ENCODE results near the gene FOXG1. TPM values are rescaled to one million over a fixed set of nuclear protein-coding genes. Genes with fewer than 3 reads are reported as not detected.
A peak's percentile ranks its signal among the peaks of the same experiment; 100 is the strongest.

Gene FOXG1
- total RNA-seq, 1 donor from 2014 or later = not detected

DNA sequence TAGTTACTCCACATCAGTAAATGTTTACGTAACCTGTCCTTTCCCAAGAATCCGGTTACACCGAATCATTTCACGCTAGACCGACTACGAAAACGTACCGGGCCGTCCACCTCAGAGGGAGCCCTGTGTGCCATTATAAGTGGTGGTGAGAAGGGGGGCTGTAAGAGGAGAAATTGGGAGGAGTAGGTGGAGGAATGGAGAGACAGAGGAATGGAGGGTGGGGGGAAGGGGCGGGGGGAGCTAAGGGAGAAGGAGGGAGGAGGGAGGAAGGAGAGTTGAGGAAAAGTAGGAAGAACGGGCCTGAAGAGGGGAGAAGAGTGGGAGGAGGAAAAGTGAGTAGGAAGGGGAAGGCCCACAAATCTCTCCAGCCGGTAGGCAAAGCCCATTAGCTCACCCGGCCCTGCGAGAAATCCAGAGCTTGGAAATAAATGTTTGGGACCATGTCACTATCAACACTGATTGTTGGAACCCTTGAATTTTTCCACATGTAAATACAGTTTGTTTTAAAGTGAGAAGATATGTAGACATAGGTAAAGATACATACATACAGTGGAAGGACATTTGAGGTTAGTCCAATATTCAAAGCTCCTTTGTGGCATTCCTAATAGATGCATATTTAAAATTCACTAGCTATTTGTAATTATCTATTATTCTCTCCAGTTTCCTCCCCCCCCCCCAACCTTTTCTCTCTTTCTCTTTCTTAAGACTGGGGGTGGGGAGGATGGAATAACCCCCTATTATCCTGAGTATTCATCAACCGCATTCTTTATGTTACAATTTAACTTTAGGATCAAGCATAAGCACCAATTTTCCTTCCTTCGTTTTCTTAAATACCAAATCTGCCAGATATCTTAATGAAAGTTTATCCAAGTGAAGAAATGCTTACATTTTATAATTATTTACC lies 2.1 kb upstream of the FOXG1 start:
- H3K9me3 Mint-ChIP-seq (ENCODE audit: unreplicated experiment) = peaks cover 26% of the 10 kb centered on the region
- no peaks in the 10 kb centered on the region for H3K4me1 Mint-ChIP-seq (ENCODE audit: low read depth, unreplicated experiment)
- no peaks in the 10 kb centered on the region for H3K36me3 Mint-ChIP-seq (ENCODE audit: unreplicated experiment)
- no peak overlapping the region for H3K4me3 Mint-ChIP-seq (ENCODE audit: unreplicated experiment)
- TF ChIP-seq, protein P1, sequence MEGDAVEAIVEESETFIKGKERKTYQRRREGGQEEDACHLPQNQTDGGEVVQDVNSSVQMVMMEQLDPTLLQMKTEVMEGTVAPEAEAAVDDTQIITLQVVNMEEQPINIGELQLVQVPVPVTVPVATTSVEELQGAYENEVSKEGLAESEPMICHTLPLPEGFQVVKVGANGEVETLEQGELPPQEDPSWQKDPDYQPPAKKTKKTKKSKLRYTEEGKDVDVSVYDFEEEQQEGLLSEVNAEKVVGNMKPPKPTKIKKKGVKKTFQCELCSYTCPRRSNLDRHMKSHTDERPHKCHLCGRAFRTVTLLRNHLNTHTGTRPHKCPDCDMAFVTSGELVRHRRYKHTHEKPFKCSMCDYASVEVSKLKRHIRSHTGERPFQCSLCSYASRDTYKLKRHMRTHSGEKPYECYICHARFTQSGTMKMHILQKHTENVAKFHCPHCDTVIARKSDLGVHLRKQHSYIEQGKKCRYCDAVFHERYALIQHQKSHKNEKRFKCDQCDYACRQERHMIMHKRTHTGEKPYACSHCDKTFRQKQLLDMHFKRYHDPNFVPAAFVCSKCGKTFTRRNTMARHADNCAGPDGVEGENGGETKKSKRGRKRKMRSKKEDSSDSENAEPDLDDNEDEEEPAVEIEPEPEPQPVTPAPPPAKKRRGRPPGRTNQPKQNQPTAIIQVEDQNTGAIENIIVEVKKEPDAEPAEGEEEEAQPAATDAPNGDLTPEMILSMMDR (IDR thresholded peaks at IDR 0.05; ENCODE audit: partially characterized antibody, unreplicated experiment) = no peak
- H3K27ac Mint-ChIP-seq (ENCODE audit: unreplicated experiment) = no peak overlapping the region
- peaks cover 62% of the 10 kb centered on the region for H3K27me3 Mint-ChIP-seq (ENCODE audit: unreplicated experiment)
- no peak for DNase-seq

DNA sequence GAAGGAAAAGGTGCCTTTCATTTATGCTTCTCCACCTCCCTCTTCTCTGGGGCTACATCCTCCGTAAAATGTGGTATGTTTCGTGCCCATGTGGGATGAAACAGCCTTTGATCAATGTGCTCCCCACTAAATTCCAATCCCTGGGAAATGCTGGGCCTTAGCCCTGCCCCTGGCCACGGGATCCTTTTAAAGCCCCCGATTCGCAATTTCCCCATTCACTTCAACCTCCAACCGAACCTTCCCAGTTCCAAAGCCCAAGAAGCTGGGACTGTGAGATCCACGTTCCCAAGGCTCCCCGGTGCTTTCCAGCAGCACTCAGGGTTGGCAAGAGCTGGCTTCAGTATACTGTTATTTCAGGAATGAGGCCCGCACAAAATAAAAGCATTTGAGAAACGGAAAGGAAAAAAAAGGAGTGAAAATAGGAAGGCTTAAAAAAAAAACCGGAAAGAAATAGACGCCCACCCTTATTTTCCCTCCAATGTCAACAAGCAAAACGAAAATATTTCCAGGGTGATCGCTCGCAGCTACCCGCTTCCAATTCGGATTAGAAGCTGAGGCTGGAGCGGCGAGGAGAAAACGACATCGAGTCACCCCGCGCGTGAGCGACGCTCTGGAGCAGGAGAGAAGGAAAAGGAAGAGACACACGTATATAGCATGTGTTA lies 1.3 kb upstream of the FOXG1 start:
- peaks cover 24% of the 10 kb centered on the region for H3K9me3 Mint-ChIP-seq (ENCODE audit: unreplicated experiment)
- no peaks in the 10 kb centered on the region for H3K36me3 Mint-ChIP-seq (ENCODE audit: unreplicated experiment)
- H3K27me3 Mint-ChIP-seq (ENCODE audit: unreplicated experiment) = peaks cover 54% of the 10 kb centered on the region
- no peaks in the 10 kb centered on the region for H3K4me1 Mint-ChIP-seq (ENCODE audit: low read depth, unreplicated experiment)
- H3K27ac Mint-ChIP-seq (ENCODE audit: unreplicated experiment) = no peak overlapping the region
- TF ChIP-seq, protein P1 (IDR thresholded peaks at IDR 0.05; ENCODE audit: partially characterized antibody, unreplicated experiment) = no peak
- no peak for DNase-seq
- peak overlapping the region; percentile 34 for H3K4me3 Mint-ChIP-seq (ENCODE audit: unreplicated experiment)

DNA sequence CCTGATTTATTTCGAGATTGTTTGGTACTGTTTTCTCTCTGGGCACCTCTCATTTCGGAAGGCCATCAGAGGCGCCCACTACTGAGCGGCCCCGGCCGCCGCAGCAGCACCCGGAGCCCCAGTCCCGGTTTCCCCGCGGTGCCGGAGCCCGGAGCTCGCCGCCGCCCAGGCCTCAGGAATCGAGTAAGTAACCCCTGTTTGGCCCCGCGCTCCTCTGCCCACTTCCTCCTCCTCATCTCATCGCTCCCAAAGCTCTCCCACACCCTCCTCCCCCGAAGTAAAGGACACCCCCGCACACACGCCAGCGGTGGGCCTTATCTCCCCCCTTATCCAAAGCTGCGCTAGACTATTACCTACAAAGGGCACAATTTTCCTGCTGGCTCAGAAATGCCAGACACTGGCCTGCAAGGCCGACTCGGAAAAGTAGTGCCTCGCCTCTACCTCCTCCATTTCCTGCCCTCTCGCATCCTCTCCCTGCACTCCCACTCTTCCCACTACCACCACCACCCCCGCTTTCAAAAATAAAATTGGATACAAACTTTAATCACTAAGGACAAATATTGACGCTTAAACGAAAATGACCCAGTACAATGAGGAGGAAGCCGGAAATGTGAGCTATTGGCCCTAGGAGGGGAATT lies 637 bp upstream of the FOXG1 start:
- Mint-ChIP-seq H3K4me3 (ENCODE audit: unreplicated experiment) (peak overlapping the region; percentile 92), H3K36me3 (ENCODE audit: unreplicated experiment) (no peaks in the 10 kb centered on the region), H3K27ac (ENCODE audit: unreplicated experiment) (peak overlapping the region; percentile 48), H3K4me1 (ENCODE audit: low read depth, unreplicated experiment) (no peaks in the 10 kb centered on the region), H3K9me3 (ENCODE audit: unreplicated experiment) (peaks cover 26% of the 10 kb centered on the region), H3K27me3 (ENCODE audit: unreplicated experiment) (peaks cover 53% of the 10 kb centered on the region)
- TF ChIP-seq, protein P1 (IDR thresholded peaks at IDR 0.05; ENCODE audit: partially characterized antibody, unreplicated experiment) = no peak
- DNase-seq = peak; percentile 51

DNA sequence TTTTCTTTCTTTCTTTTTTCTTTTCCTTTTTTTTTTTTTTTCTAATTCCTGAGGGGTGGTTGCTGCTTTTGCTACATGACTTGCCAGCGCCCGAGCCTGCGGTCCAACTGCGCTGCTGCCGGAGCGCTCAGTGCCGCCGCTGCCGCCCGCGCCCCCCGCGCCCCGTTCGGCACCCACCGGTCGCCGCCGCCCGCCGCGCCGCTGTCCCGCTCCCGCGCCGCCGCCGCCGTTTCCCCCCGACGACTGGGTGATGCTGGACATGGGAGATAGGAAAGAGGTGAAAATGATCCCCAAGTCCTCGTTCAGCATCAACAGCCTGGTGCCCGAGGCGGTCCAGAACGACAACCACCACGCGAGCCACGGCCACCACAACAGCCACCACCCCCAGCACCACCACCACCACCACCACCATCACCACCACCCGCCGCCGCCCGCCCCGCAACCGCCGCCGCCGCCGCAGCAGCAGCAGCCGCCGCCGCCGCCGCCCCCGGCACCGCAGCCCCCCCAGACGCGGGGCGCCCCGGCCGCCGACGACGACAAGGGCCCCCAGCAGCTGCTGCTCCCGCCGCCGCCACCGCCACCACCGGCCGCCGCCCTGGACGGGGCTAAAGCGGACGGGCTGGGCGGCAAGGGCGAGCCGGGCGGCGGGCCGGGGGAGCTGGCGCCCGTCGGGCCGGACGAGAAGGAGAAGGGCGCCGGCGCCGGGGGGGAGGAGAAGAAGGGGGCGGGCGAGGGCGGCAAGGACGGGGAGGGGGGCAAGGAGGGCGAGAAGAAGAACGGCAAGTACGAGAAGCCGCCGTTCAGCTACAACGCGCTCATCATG lies 654 bp downstream of the FOXG1 start:
- no peak overlapping the region for H3K27ac Mint-ChIP-seq (ENCODE audit: unreplicated experiment)
- H3K4me3 Mint-ChIP-seq (ENCODE audit: unreplicated experiment) = peak overlapping the region; percentile 55
- TF ChIP-seq, protein P1 (IDR thresholded peaks at IDR 0.05; ENCODE audit: partially characterized antibody, unreplicated experiment) = no peak
- no peaks in the 10 kb centered on the region for H3K36me3 Mint-ChIP-seq (ENCODE audit: unreplicated experiment)
- H3K9me3 Mint-ChIP-seq (ENCODE audit: unreplicated experiment) = peaks cover 23% of the 10 kb centered on the region
- H3K4me1 Mint-ChIP-seq (ENCODE audit: low read depth, unreplicated experiment) = no peaks in the 10 kb centered on the region
- no peak for DNase-seq
- peaks cover 40% of the 10 kb centered on the region for H3K27me3 Mint-ChIP-seq (ENCODE audit: unreplicated experiment)

Measured in glutamatergic neuron (in vitro differentiated cells).